Activated B cell treated with CpG ODN at 0.5 μM for 24 hours (primary cell): ENCODE measurements around the gene TRAP1. TPM values are rescaled to one million over a fixed set of nuclear protein-coding genes. Genes with fewer than 3 reads are reported as not detected.

ENCODE experiments used
- ATAC-seq: fragments of 200-7000 bp; cut with Tn5 transposase; one replicate; pipeline ENCODE4 v1.10.0; 2021; ENCODE audit warnings: low read depth, mild to moderate bottlenecking, moderate library complexity
- CTCF ChIA-PET: fragments of 350-600 bp; sonication (Branson Sonifier 250); formaldehyde crosslinking; loops from one replicate; lab custom pipeline; 2021; ENCODE audit warnings: antibody characterized with exemption; lab: Charles Lee
- POLR2A ChIA-PET: fragments of 350-600 bp; sonication (Branson Sonifier 250); formaldehyde crosslinking; loops from one replicate; lab custom pipeline; 2021; ENCODE audit warnings: antibody characterized with exemption; lab: Charles Lee
- DNase-seq: peaks from one replicate; pipeline ENCODE4 v3.0.0; 2022
- H3K27ac Mint-ChIP-seq: one replicate; pipeline ENCODE4 v1.8.0; 2020; ENCODE audit warnings: mixed read lengths
- H3K27me3 Mint-ChIP-seq: one replicate; pipeline ENCODE4 v1.8.0; 2021; ENCODE audit warnings: mixed read lengths
- H3K36me3 Mint-ChIP-seq: one replicate; pipeline ENCODE4 v1.8.0; 2021; ENCODE audit warnings: low read depth, mixed read lengths
- H3K4me1 Mint-ChIP-seq: one replicate; pipeline ENCODE4 v1.8.0; 2021; ENCODE audit warnings: mixed read lengths
- H3K4me3 Mint-ChIP-seq: one replicate; pipeline ENCODE4 v1.8.0; 2020; ENCODE audit warnings: mild to moderate bottlenecking, mixed read lengths
- H3K9me3 Mint-ChIP-seq: one replicate; pipeline ENCODE4 v1.8.0; 2020; ENCODE audit warnings: mixed read lengths
- CTCF ChIP-seq: fragments of 200-600 bp; IDR thresholded peaks from one replicate; pipeline ENCODE4 v1.8.0; 2022; ENCODE audit warnings: antibody characterized with exemption, mild to moderate bottlenecking
- intact Hi-C: fragments of 100-400 bp; cut with micrococcal nuclease; formaldehyde crosslinking; loops from one replicate; pipeline ENCODE4 v1.15.1; 2024
- total RNA-seq: library from RNA; stranded (reverse); gene quantifications from 2 replicates; pipeline ENCODE4 v1.2.3, GENCODE V29; 2022

Gene TRAP1
- total RNA-seq, 1 donor from 2014 or later, result 82.2 TPM

GRCh38 chr16:3761375-3762106, 44.2 kb upstream of the TRAP1 start:
- no peak overlapping the region for H3K4me3 Mint-ChIP-seq
- peaks cover 89% of the 10 kb centered on the region for H3K36me3 Mint-ChIP-seq
- no peak for ATAC-seq
- POLR2A ChIA-PET, result no interaction called here
- no peak for DNase-seq
- H3K9me3 Mint-ChIP-seq, result no peaks in the 10 kb centered on the region
- CTCF ChIA-PET, result no interaction called here
- H3K27ac Mint-ChIP-seq, result no peak overlapping the region
- no peaks in the 10 kb centered on the region for H3K4me1 Mint-ChIP-seq
- intact Hi-C loops, result no loop called here
- H3K27me3 Mint-ChIP-seq, result no peaks in the 10 kb centered on the region
- TF ChIP-seq CTCF, result no peak

GRCh38 chr16:3760518-3760917, 43.2 kb upstream of the TRAP1 start:
- TF ChIP-seq CTCF, result no peak
- Mint-ChIP-seq H3K4me3 (no peak overlapping the region), H3K27ac (no peak overlapping the region), H3K9me3 (no peaks in the 10 kb centered on the region), H3K36me3 (peaks cover 90% of the 10 kb centered on the region), H3K27me3 (no peaks in the 10 kb centered on the region), H3K4me1 (no peaks in the 10 kb centered on the region)
- intact Hi-C loops, result no loop called here
- ChIA-PET POLR2A (no interaction called here), CTCF (interaction anchor here (1.3 kb wide), 1 partner anchor 119 kb away, joined by 4 read pairs; no protein-coding TSS in a partner anchor)
- no peak for ATAC-seq
- no peak for DNase-seq

GRCh38 chr16:3759736-3760135, 42.4 kb upstream of the TRAP1 start:
- Mint-ChIP-seq H3K27ac (no peak overlapping the region), H3K4me3 (no peak overlapping the region), H3K4me1 (no peaks in the 10 kb centered on the region), H3K36me3 (peaks cover 90% of the 10 kb centered on the region), H3K9me3 (no peaks in the 10 kb centered on the region), H3K27me3 (no peaks in the 10 kb centered on the region)
- ATAC-seq (no peak), DNase-seq (no peak)
- POLR2A ChIA-PET, result no interaction called here
- no peak for TF ChIP-seq CTCF
- CTCF ChIA-PET, result interaction anchor here (1.3 kb wide), 1 partner anchor 119 kb away, joined by 4 read pairs; no protein-coding TSS in a partner anchor
- intact Hi-C loops, result no loop called here

- H3K36me3 Mint-ChIP-seq, result peaks cover 86% of the 10 kb centered on the region
- no peaks in the 10 kb centered on the region for H3K27me3 Mint-ChIP-seq
- H3K27ac Mint-ChIP-seq, result no peak overlapping the region
These were observed 38.8 kb upstream of the TRAP1 start for GRCh38 chr16:3756113-3756512.

More at GRCh38 chr16:3756113-3756512, 38.8 kb upstream of the TRAP1 start:
- no peak for DNase-seq
- intact Hi-C loops, result no loop called here
- TF ChIP-seq CTCF, result no peak
- ATAC-seq, result no peak
- H3K4me1 Mint-ChIP-seq, result no peaks in the 10 kb centered on the region
- ChIA-PET CTCF (no interaction called here), POLR2A (no interaction called here)
- no peak overlapping the region for H3K4me3 Mint-ChIP-seq
- no peaks in the 10 kb centered on the region for H3K9me3 Mint-ChIP-seq
